ENCODE data around the gene ICAM1. TPM values are rescaled to one million over a fixed set of nuclear protein-coding genes. Genes with fewer than 3 reads are reported as not detected.

ICAM1 gene
- total and polyA plus RNA-seq, 8 donors = 15.4 to 497 (median 18.3) TPM

DNA sequence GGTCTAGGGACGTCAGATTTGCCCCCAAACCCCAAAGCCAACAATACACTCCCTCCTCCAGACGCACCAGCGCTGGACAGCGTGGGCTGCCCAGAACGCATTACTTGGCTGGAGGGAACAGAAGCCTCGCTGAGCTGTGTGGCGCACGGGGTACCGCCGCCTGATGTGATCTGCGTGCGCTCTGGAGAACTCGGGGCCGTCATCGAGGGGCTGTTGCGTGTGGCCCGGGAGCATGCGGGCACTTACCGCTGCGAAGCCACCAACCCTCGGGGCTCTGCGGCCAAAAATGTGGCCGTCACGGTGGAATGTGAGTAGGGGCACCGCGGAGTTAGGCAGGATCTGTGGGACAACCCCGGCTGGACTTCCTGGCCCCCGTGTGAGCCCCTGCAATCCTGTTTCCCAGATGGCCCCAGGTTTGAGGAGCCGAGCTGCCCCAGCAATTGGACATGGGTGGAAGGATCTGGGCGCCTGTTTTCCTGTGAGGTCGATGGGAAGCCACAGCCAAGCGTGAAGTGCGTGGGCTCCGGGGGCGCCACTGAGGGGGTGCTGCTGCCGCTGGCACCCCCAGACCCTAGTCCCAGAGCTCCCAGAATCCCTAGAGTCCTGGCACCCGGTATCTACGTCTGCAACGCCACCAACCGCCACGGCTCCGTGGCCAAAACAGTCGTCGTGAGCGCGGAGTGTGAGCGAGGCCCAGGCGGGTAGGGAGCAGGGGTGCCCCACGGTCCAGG is 22.9 kb downstream of the ICAM1 start:
- Histone ChIP-seq H3K27ac (no peak overlapping the region), H3K4me3 (peak overlapping the region in 1 of 2 donors; percentile 48), H3K36me3 (no peaks in the 10 kb centered on the region), H3K4me1 (peaks cover 31 to 71% of the 10 kb centered on the region in 2 donors), H3K9me3 (no peaks in the 10 kb centered on the region), H3K27me3 (peaks cover 31 to 84% of the 10 kb centered on the region in 2 donors)
- intact Hi-C loops (cut with DNase I) = no loop called here
- ATAC-seq (no peak), DNase-seq (peak in 1 of 4 donors; percentile 57)
- TF ChIP-seq CTCF (IDR thresholded peaks at IDR 0.05) = no peak

GRCh38 chr19:10294368-10294697 is 23.4 kb downstream of the ICAM1 start:
- intact Hi-C loops (cut with DNase I) = no loop called here
- H3K27me3 ChIP-seq = peaks cover 31 to 79% of the 10 kb centered on the region in 2 donors

GRCh38 chr19:10295305-10295846 is 24.5 kb downstream of the ICAM1 start:
- Histone ChIP-seq H3K27ac (no peak overlapping the region), H3K9me3 (no peaks in the 10 kb centered on the region), H3K4me3 (peak overlapping the region; percentile 24 to 40), H3K27me3 (peaks cover 31 to 68% of the 10 kb centered on the region in 2 donors), H3K36me3 (no peaks in the 10 kb centered on the region), H3K4me1 (peaks cover 15 to 66% of the 10 kb centered on the region in 2 donors)
- TF ChIP-seq CTCF (IDR thresholded peaks at IDR 0.05) = no peak
- ATAC-seq = peak; percentile 39
- intact Hi-C loops (cut with DNase I) = no loop called here
- peak in 3 of 4 donors; percentile 39 to 94 (median 75) for DNase-seq

More at GRCh38 chr19:10294368-10294697, 23.4 kb downstream of the ICAM1 start:
- ATAC-seq (no peak), DNase-seq (peak in 1 of 4 donors; percentile 80)
- no peak for TF ChIP-seq CTCF (IDR thresholded peaks at IDR 0.05)
- Histone ChIP-seq H3K9me3 (no peaks in the 10 kb centered on the region), H3K4me1 (peaks cover 26 to 67% of the 10 kb centered on the region in 2 donors), H3K27ac (no peak overlapping the region), H3K4me3 (no peak overlapping the region), H3K36me3 (no peaks in the 10 kb centered on the region)

- Histone ChIP-seq H3K27me3 (peaks cover 27 to 62% of the 10 kb centered on the region in 2 donors), H3K9me3 (no peaks in the 10 kb centered on the region), H3K4me3 (peak overlapping the region in 1 of 2 donors; percentile 40), H3K27ac (no peak overlapping the region), H3K4me1 (peaks cover 9 to 60% of the 10 kb centered on the region in 2 donors), H3K36me3 (no peaks in the 10 kb centered on the region)
- ATAC-seq (no peak), DNase-seq (no peak)
- TF ChIP-seq CTCF (IDR thresholded peaks at IDR 0.05) = no peak
- intact Hi-C loops (cut with DNase I) = no loop called here
Measured at GRCh38 chr19:10295847-10296591, 25.1 kb downstream of the ICAM1 start.
